Measurements from ENCODE around the gene CLEC18A. TPM values are rescaled to one million over a fixed set of nuclear protein-coding genes. Genes with fewer than 3 reads are reported as not detected.

Gene CLEC18A
- total and polyA plus RNA-seq, 2 donors (not counting 1 experiment from before 2014, with no cell fraction given), result 0.07 to 0.33 TPM

DNA sequence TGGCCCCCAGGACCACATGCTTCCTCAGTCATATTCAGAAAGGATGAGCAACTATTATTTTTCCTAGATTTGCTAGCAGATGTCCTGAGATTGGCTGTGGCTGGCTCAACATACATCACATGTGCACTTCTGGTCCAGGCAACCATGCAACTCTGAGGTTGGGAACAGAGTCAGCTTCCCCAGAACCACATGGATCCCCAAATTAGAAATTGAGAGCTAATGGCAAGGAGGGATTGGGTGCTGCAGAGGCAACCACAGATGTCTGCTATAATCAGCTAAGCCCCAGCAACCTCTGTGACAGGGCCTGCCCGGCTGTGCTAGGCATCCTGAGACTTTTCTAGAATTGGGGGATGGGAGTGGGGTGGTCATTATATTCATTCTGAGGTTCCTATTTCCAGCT lies 33.8 kb upstream of the CLEC18A start:
- Histone ChIP-seq H3K4me3 (replicated peaks in 1 of 4; ENCODE audit: control extremely low read depth in 1 of 4, insufficient read depth in 1 of 4, low read depth in 3 of 4, low read length in 4 of 4) (peak overlapping the region in 1 of 4 experiments; percentile 12), H3K4me2 (ENCODE audit: extremely low read depth, insufficient read depth, low read length) (peak overlapping the region; percentile 81), H3K9ac (ENCODE audit: insufficient read depth, low read length) (peak overlapping the region; percentile 36), H3K9me3 (ENCODE audit: control insufficient read depth, insufficient read depth, low read depth, low read length) (no peaks in the 10 kb centered on the region), H3K27me3 (ENCODE audit: control insufficient read depth, insufficient read depth, low read length) (no peaks in the 10 kb centered on the region), H2AFZ (ENCODE audit: low read length) (no peak overlapping the region), H4K20me1 (ENCODE audit: control insufficient read depth, extremely low read depth, insufficient read depth, low read length) (no peaks in the 10 kb centered on the region), H3K27ac (ENCODE audit: insufficient read depth, low read length) (peak overlapping the region; percentile 94), H3K36me3 (ENCODE audit: control insufficient read depth, insufficient read depth, low read length) (no peaks in the 10 kb centered on the region), H3K79me2 (ENCODE audit: control insufficient read depth, insufficient read depth, low read length) (no peaks in the 10 kb centered on the region), H3K4me1 (ENCODE audit: control insufficient read depth, extremely low read depth, insufficient read depth, low read length) (peaks cover 17% of the 10 kb centered on the region)
- TF ChIP-seq, protein P1, sequence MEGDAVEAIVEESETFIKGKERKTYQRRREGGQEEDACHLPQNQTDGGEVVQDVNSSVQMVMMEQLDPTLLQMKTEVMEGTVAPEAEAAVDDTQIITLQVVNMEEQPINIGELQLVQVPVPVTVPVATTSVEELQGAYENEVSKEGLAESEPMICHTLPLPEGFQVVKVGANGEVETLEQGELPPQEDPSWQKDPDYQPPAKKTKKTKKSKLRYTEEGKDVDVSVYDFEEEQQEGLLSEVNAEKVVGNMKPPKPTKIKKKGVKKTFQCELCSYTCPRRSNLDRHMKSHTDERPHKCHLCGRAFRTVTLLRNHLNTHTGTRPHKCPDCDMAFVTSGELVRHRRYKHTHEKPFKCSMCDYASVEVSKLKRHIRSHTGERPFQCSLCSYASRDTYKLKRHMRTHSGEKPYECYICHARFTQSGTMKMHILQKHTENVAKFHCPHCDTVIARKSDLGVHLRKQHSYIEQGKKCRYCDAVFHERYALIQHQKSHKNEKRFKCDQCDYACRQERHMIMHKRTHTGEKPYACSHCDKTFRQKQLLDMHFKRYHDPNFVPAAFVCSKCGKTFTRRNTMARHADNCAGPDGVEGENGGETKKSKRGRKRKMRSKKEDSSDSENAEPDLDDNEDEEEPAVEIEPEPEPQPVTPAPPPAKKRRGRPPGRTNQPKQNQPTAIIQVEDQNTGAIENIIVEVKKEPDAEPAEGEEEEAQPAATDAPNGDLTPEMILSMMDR (conservative IDR thresholded peaks at IDR 0.05 in 1 of 2, IDR thresholded peaks at IDR 0.05 in 1 of 2; ENCODE audit: low read depth in 1 of 2, low read length in 2 of 2), result no peak
- no peak for TF ChIP-seq EZH2 (IDR thresholded peaks at IDR 0.05; ENCODE audit: low read length, missing control alignments)
- no peak for DNase-seq (ENCODE audit: low read depth in 2 of 2)

DNA sequence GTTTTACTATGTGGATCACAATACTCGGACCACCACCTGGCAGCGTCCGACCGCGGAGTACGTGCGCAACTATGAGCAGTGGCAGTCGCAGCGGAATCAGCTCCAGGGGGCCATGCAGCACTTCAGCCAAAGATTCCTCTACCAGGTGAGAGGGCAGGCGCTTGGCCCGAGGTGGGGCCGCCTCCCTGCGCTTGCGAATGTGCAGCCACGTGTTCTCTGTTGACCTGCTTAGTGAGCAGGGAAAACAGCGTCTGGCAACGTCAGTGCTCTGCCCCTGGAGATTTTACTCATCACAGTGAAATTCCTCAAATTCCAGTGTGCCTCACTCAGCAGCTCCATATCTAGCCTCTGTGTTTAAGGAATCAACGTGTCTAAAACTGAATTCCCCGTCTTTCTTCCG lies 33.4 kb upstream of the CLEC18A start:
- Histone ChIP-seq H3K79me2 (ENCODE audit: control insufficient read depth, insufficient read depth, low read length) (no peaks in the 10 kb centered on the region), H4K20me1 (ENCODE audit: control insufficient read depth, extremely low read depth, insufficient read depth, low read length) (no peaks in the 10 kb centered on the region), H3K4me3 (replicated peaks in 1 of 4; ENCODE audit: control extremely low read depth in 1 of 4, insufficient read depth in 1 of 4, low read depth in 3 of 4, low read length in 4 of 4) (peak overlapping the region in 2 of 4 experiments; percentile 29 to 42), H3K9me3 (ENCODE audit: control insufficient read depth, insufficient read depth, low read depth, low read length) (no peaks in the 10 kb centered on the region), H3K4me2 (ENCODE audit: extremely low read depth, insufficient read depth, low read length) (peak overlapping the region; percentile 81), H2AFZ (ENCODE audit: low read length) (peak overlapping the region; percentile 8), H3K27me3 (ENCODE audit: control insufficient read depth, insufficient read depth, low read length) (no peaks in the 10 kb centered on the region), H3K36me3 (ENCODE audit: control insufficient read depth, insufficient read depth, low read length) (no peaks in the 10 kb centered on the region), H3K27ac (ENCODE audit: insufficient read depth, low read length) (peak overlapping the region; percentile 94), H3K9ac (ENCODE audit: insufficient read depth, low read length) (peak overlapping the region; percentile 55), H3K4me1 (ENCODE audit: control insufficient read depth, extremely low read depth, insufficient read depth, low read length) (peaks cover 17% of the 10 kb centered on the region)
- TF ChIP-seq EZH2 (IDR thresholded peaks at IDR 0.05; ENCODE audit: low read length, missing control alignments), result no peak
- TF ChIP-seq, protein P1 (conservative IDR thresholded peaks at IDR 0.05 in 1 of 2, IDR thresholded peaks at IDR 0.05 in 1 of 2; ENCODE audit: low read depth in 1 of 2, low read length in 2 of 2), result no peak
- DNase-seq (ENCODE audit: low read depth in 2 of 2), result peak; percentile 94 to 98

DNA sequence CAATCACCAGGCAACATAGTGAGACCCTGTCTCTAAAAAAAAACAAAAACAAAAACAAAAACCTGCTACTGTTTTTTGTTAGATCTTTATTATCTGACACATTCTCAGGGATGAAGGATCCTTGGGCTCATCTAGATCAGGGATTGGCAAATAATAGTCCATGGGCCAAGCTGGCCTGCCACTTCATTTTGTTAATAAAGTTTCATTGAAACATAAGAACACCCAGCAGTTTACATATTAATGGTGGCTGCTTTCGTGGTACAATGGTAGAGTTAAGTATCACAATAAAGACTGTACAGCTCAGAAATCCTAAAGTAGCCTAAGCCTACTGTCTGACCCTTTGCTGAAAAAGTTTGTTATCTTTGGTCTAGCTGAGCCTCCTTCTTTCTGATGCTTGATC lies 32.9 kb upstream of the CLEC18A start:
- peaks cover 17% of the 10 kb centered on the region for H3K4me1 ChIP-seq (ENCODE audit: control insufficient read depth, extremely low read depth, insufficient read depth, low read length)
- H3K27ac ChIP-seq (ENCODE audit: insufficient read depth, low read length), result peak overlapping the region; percentile 94
- peak overlapping the region; percentile 81 for H3K4me2 ChIP-seq (ENCODE audit: extremely low read depth, insufficient read depth, low read length)
- no peaks in the 10 kb centered on the region for H3K27me3 ChIP-seq (ENCODE audit: control insufficient read depth, insufficient read depth, low read length)
- H3K4me3 ChIP-seq (replicated peaks in 1 of 4; ENCODE audit: control extremely low read depth in 1 of 4, insufficient read depth in 1 of 4, low read depth in 3 of 4, low read length in 4 of 4), result peak overlapping the region in 2 of 4 experiments; percentile 29 to 42
- H3K9ac ChIP-seq (ENCODE audit: insufficient read depth, low read length), result peak overlapping the region; percentile 55
- TF ChIP-seq EZH2 (IDR thresholded peaks at IDR 0.05; ENCODE audit: low read length, missing control alignments), result no peak
- TF ChIP-seq, protein P1 (conservative IDR thresholded peaks at IDR 0.05 in 1 of 2, IDR thresholded peaks at IDR 0.05 in 1 of 2; ENCODE audit: low read depth in 1 of 2, low read length in 2 of 2), result no peak
- H3K79me2 ChIP-seq (ENCODE audit: control insufficient read depth, insufficient read depth, low read length), result no peaks in the 10 kb centered on the region
- H3K36me3 ChIP-seq (ENCODE audit: control insufficient read depth, insufficient read depth, low read length), result no peaks in the 10 kb centered on the region
- no peaks in the 10 kb centered on the region for H3K9me3 ChIP-seq (ENCODE audit: control insufficient read depth, insufficient read depth, low read depth, low read length)
- DNase-seq (ENCODE audit: low read depth in 2 of 2), result peak in 1 of 2 donors; percentile 13
- H2AFZ ChIP-seq (ENCODE audit: low read length), result peak overlapping the region; percentile 19
- no peaks in the 10 kb centered on the region for H4K20me1 ChIP-seq (ENCODE audit: control insufficient read depth, extremely low read depth, insufficient read depth, low read length)
